Activated CD4-positive, alpha-beta T cell treated with anti-CD3 and anti-CD28 coated beads for 4 hours (primary cell): ENCODE data around the gene OTP.

ENCODE experiments used
- DNase-seq, 2 donors: peaks; one replicate each; pipeline ENCODE4 v3.0.0-alpha.2; 2020

OTP gene

GRCh38 chr5:77637998-77638762 lies at the start of gene OTP:
Gene OTP, minus strand, starts transcription at chr5:77638713. Its CDS starts 164 bp downstream, at chr5:77638549.
- no peak for DNase-seq

- no peak for DNase-seq
Observed at GRCh38 chr5:77683171-77683732, 44.7 kb upstream of the OTP start.

DNA sequence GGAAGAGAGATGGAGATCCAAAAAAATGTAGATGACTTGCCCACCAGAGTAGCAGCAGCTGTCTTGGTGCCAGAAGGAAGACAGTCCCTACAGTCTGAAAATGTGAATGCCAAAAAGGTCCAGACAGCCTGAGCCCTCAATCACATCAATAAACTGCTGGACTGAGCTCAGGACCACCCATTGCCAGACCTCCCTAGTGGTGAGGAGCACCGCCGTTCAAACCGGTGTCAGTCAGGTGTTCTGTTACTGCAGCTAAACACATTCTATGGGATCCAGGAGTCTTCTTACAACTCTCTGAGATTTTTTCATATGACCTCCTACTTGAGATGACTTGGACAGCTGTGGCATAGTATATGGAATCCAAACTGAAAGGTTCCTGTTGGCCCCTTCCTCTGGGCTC lies 32.0 kb upstream of the OTP start:
- no peak for DNase-seq

DNA sequence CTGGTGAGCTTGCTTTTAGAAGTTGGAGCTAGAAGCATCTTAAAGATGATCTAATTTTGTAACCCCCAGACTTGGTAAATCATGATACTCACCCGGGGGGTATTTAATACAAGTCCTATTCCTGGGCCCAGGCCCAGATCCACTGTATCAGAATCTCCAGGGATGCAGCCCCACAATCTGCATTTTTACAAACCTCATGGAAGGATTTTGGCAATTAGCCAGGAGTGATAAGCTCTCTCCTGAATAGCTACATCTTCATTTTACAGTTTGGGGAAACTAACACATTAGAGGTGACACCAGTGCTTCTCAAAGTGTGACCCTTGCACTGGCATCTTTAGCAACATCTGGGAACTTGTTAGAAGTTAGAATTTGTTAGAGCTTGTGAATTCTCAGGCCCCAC lies 31.2 kb upstream of the OTP start:
- no peak for DNase-seq

- no peak for DNase-seq
Observed at GRCh38 chr5:77663090-77663863, 24.8 kb upstream of the OTP start.

DNA sequence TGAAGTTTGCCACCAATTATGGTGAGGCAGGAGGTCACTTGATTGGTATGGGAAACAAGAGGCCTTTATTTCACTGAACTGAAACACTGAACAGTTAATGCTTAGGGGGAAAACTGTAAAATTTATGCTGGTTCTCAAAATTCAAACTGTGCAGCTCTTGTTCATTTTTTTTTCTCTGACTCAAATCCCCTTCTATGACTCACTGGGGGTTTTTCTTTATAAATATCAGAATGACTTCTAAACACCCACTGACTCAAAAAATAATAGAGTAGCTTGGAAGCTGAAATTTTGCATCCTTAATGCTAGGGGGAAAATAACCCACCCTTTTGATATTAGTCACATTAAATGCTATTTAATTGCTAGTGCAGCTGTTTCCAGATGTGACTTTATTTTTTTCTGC lies 24.1 kb upstream of the OTP start:
- no peak for DNase-seq

GRCh38 chr5:77658662-77659061 lies 20.1 kb upstream of the OTP start:
- DNase-seq: no peak

DNA sequence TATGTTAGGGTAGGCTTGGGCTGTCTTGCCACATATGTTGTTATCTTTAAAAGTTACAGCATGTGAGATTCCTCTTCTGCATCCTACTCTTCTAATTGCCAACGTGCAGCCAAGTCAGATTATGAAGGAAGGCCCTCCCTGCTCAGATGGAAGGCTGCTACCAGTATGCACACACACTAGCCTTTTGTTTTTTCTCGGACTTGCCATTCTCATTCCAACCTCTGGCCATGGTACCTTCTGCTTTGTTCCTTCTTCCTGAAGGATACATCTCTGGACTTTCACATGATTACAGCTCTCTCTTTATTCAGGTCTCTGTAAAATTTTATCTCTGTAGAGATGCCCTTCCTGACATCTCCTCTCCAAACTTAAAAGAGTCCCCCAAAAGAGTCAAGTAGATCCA lies 12.8 kb upstream of the OTP start:
- DNase-seq: no peak

GRCh38 chr5:77650686-77651085 lies 12.2 kb upstream of the OTP start:
- no peak for DNase-seq

- DNase-seq: no peak
Observed at GRCh38 chr5:77649776-77650175, 11.3 kb upstream of the OTP start.

DNA sequence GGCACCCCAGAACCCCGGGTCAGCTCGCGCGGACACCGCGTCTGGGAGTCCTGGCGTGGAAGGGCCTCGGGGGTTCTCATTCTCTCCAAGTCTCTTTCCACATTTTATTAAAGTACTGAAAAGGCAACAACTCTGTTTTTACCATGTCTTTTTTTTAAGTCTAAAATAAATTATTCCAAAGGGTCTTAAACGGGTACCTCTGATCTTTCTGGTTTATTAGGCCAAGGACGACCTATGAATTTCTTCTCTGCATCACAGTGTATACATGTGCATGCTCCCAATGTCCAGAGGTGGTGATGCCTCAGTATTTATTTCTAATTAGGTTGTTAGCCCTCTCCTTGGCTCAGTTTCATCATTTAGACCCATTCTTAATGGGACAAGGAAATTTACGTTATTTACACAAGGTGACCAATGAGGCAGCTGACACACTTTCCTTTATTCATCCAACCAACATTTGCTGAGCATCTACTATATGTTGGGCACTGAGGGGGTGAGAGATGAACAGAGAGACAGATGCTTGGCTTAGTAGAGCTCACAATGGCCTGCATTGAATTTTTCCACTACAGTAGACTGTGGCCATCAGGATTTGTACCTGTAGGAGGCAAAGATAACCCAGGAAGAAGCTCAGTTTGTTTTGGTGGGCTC lies 7.6 kb upstream of the OTP start:
- DNase-seq: no peak

GRCh38 chr5:77645158-77645994 lies 6.9 kb upstream of the OTP start:
- peak in 1 of 2 donors; percentile 20 for DNase-seq

DNA sequence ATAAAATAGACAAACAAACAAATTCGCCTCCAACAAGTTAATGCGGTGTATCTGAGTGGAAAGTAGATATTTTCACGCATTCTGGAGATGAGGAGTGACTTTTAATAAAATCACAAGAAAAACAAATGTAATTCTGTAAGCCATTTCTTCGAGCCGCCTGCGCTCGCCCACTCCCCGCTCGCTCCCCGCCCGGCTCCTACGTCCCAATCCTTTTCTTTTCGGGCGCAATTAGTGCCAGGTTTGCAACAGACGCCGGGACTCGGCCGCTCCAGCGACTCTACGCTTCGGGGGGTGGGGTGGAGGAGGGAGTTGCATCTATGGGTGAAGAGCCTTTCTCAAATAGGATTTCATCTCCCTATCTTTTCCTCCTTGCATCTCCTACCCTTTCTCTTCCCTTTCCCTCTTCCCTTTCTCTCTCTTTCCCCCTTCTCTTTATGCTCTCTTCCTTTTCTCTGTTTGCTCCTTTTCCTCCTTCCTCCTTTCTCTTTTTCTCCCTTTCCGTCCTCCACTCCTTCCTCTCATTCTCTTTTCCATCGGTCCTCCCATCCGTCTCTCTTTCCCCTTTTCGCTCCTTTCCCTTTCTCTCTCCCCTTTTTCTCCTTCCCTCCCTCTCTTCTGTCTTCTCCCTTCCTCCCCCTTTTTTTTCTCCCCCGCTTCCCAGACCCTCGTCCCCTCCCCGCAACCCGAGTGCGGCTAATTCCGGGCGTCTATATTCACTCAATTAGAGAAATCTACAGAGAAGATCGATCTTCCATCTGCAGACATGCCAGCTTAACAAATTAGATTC lies 6.1 kb upstream of the OTP start:
- no peak for DNase-seq

DNA sequence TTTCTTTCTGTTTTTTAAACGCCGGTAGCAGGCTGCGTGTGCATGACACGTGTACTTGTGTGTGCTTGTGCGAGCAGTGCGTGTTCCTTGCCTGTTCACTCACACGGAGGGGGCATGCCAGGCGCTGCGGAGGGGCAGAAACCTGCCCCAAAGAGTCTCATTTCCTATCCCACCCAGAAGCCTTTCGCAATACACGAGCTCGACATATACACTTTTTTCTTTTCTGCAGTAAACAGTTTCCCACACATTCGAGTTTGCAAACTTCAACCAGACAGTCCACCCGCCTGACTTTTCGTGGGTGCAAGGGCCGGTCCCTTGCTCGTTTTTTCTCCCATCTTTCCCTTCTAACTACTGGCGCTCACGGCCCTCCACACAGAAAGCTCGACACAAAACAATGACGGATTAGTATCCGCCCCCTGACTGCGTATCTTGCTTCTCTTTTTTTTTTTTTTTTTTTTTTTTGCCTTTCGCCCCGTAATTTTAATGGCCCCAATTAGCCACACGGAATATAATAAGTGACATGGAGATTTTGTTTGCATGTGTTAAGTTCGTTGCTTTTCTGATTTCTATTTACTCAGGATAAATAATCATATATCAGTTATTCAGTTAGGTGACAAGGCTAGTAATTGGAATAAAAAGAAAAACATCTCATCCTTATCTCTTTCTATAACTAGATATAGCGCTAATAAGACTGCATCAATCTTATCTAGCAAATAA lies 5.3 kb upstream of the OTP start:
- no peak for DNase-seq

DNA sequence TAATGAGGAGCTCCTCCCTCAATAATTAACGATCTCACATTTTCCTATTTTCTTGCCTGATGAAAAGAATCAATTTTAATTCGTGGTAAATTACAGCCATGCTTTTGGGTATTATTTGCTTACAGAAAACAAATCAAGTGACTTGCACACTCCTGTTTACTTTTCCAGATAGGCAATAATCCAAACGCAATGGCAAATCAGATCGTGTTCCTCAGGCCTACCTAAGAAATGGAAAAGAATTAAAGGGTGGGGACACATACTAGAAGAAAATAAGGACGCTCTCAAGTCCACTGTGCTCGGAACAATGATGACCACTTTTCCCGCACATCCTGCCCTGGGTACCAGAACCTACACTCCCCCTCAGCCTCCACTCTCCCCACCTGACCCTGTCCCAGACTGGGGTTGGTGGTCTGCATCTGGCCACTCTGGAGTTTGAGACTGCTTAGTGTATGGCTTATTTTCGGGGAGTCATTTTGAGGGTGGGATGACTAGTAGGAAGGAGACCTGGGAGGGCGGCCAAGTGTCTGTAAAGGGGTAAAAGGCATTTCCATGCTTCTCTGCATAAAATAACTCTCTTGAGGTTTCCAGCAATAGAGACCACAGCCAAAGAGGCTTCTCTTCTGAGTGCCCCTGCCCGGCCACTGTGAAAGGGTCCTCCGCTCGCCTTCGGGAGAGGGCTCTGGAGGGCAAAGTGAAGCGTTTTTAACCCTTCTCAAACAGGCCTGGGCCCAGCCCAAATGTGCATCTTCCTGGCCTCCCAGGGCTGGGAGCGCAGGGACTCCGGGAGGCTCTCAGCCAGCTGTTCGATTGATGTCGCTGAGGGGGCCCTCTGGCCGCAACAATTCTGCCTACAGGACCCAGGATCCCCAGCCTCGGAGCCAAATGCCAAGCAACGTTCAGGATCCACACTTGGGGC lies 4.5 kb upstream of the OTP start:
- DNase-seq: no peak

DNA sequence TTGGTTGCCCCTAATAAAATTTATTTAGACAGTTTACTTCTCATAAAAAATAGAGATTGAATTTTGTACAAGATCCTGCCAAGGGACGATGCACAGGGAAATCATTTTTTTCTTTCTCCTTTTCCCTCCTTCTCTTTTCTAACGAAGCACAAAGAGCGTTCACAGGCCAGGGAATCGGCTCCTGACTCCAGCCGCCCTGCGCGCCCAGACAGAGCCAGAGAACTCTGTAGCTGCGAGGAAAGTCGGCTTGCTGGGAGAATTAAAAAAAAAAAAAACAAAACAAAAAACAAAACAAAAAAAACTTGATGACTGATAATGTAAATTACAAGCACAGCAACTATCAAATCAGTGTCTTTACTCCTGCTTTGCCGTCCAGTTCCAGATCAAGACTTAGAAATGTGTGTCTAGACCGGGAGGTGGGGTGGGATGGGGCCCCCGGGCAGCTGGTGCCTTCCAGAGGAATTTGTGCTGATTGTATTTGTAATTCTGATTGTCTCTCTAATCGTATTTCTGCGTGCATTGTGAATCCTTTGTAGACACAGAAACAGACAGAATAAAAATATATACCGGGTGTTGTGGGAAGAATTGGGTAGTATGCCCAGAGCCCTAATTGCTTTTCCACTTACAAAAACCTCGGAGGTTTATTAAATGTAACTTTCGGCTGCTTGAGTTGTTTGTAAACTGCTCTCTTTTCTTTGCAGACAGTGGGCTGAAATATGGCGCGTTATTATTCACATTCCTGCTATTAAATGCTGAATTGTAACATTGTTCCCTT lies 3.6 kb upstream of the OTP start:
- no peak for DNase-seq

GRCh38 chr5:77641397-77641943 lies 3.0 kb upstream of the OTP start:
- no peak for DNase-seq

DNA sequence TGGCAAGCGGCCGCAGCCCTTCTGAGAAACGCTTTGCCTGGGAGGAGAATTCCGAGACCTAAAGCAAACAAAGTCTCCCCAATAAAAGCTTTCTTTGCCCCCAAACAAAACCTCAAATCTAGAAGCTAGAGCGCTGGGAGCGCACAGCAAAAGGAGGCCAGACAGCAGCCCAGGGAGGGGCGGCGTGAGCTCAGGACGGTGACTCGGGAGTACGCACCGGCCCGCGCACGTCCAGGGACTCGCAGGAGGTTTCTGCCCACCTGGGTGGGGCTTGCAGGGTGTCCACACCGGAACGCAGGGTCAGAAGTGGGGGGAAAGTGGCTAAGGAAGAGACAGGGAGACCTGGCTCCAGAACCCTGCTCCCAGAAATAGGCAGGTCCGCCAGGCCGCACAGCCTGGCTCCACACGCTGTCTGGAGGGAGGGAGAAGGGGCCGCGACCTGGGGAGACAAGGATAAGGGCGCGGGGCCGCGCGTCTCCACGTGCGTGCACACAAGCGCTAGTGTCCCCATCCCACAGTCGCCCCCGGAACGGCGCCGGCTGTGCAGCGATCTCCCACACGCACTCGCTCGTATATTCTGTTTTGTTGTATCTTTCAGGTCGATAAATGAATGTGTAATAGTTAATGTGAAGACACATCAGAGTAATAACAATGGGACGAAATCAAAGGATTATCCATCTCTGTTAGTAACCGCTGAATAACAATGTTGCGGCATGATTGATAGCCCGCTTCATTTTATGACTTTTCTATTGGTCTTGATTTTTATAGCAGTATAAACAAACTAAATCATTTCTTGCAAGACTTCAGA lies 2.3 kb upstream of the OTP start:
- no peak for DNase-seq
